GM21576 (cell line): ENCODE measurements around the gene NSG1.

Experiments
- ATAC-seq: cut with Tn5 transposase; IDR thresholded peaks from one replicate; pipeline ENCODE4 v1.9.1; 2021; ENCODE audit warnings: mild to moderate bottlenecking, moderate library complexity; ENCODE audit not compliant: unreplicated experiment

NSG1 gene

DNA sequence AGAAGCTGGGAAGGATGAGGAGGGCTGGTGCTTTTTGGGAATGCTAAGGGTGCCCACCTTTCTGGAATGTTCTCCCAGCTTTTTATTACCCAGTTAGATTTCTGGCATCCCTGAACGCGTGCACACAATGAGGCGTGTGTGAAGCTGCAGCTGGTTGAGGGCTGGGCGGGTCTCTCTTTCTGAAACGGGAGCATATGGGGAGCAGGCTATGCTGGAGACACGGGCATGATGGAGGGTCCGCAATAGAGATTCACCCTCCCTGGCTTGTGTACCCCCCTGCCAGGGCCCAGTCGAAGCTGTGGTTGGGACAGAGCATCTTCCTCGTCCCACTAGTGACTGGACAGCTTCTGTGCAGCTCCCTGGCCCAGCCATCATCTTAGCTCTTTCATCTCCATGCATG, 8.5 kb downstream of the NSG1 start:
- no peak for ATAC-seq

DNA sequence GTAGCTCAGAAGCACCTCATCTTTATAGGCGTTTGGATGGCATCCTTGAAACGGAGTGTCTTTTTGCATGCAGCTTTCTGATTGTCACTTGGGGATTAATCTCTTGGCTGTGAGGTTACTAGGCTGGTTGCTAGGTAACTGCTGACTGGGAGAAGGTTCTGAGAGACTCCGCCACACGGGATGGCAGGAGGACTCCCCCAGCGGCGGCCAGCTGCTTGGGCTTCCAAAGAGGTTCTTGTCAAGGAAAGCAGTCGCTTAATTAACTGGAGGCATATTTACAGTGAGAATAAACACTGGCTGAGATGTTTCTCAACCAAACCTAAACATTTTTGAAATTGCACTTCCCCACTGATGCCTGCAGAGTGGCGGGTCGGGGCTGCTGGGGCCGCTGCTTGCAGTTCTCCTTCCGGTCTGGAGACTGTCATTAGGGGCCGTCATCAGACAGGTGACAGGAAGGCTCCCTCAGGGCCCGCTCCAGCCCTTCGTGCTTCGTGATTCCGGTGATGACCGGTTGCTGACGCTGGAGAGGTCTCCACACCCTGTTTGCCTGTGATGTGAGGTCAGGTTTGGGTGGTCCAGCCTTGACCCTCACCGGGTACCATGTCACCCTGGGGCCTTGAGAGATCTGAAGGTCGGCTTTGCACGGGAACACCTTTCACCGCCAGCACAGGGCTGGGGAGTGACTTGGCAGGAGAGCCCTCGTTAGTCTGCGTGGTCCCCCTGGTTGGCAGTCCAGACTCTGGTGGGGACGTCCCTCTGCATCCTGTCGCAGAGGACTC, 9.1 kb downstream of the NSG1 start:
- ATAC-seq = peak; percentile 65

DNA sequence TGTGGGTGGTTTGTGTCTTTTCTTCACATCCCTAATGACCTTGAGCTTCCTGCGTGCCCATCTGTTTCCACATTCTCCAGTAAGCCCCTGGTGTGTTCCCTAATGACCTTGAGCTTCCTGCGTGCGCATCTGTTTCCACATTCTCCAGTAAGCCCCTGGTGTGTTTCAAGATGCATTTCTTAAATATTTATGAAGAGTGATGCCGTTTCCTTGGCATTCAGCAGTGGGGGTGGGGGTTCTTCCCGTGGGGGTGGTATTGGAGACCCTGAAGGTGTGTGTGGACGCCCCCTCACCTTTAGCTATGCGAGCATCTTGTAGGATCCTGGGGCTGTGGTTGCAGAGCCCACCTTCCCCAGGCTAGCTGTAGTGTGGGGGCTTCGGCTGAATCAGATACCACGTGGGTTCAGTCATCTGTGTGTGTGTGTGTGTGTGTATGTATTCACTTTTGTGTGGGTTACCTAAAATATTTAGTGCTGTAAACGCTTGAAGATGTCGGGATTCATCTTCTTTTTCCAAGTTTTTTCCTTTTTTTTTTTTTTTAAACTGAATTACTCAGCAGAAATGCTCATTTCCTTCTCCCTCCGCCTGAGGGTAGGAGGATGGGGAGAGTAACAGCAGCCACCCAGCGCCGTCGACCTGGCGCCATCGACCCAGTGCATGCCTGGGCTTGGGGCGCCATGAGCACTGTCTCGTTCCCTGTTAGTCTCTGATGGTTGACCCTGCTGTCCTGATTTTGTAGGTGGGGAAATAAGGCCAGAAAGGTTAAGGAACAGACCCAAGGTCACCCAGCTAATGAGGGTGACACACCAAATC, 9.9 kb downstream of the NSG1 start:
- ATAC-seq = no peak

DNA sequence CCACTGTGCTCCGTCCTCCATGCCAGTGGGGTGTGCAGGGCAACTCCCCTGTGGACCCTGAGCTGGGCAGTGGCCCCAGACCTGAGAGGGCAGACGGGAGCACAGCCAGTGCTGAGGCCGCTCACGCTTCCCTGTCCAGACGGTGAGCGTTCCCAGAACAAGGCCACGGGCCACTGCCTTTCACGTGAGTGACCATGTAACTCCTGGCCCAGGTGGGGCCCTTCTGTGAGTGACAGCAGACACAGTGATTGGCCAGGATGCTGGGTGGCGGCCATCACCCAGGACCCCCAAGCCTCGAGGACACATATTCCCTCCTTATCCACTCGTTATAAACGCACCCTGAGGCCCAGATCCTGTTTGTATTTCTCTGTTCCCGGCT, 10.5 kb downstream of the NSG1 start:
- ATAC-seq = no peak

DNA sequence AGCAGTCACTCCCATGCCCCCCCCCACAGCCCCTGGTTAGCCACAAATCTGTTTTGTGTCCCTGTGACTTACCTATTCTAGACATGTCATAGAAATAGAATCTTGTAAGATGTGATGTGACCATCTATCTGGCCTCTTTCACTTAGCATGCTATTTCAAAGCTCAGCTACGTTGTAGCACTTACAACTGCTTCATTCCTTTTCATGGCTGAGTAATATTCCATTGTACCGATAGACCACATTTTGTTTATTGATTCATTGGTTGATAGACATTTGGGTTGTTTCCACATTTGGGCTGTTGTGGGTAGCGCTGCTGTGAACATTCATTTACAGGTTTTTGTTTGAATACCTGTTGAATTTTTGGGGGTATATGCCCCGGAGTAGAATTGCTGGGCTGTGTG, 11.5 kb downstream of the NSG1 start:
- no peak for ATAC-seq

DNA sequence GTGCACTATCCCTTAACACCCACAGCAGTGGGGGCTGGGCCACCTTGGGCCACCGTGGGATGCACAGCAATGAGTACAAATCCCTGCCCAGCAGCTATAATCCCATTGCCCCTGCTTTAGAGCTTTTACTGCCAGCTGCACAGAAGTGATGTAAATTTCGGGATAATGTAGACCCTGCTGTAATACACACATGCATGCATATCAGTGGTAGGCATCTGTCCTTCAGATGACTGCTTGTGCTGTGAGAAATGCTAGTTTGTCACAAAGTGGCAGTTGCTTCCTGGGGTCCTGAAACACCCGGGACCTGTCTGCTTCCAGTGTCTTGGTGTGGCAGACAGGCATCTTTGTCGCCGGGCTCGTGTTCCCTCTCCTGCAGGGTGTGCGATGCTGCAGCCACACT, 14.1 kb downstream of the NSG1 start:
- ATAC-seq = no peak

DNA sequence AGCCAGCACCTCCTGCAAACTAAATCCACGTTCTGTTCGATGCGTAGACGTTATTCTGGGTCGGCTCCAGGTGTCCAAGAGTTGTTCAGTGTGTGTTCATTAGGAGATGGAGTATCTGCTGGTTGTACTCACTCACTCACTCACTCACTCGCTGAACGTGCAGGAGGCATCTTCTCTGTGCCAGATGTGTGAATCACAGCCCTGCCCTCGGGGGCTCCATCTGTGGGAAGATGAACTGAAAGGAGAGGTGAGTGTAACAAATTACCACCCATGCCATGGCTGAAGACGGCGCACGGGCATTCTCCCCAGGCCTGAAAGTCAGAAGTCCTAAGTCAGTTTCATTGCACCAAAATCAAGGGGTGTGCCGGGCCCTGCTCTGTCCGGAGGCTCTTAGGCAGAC, 16.1 kb downstream of the NSG1 start:
- ATAC-seq = no peak

DNA sequence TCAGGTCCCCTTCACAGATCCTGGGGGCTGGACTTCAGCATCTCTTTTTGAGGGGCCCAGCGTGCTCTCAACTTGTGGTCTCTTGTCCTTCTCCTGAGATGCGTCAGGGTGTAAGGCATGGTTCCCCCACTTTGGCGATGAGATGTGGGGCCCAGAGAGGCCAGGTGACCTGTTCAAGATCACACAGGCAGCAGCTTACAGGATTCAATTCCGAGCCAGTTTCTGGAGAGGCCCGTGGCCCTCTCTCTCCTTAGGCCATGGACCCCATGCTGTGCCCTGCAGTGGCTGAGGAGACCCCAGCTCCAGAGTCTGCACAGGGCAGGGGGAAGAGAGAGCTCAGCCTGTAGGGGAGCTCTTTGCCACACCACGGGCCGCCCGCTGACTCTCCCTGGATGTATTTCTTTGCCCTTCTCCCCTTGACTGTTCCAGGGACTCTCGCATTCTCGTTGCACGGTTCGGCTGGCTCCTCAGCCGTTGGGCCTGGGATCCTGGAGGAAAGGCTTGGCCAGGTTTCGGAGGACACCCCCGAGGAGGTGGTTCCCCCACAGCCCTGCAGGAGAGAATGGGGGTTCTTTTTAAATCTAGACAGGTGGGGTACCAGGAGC, 18.6 kb downstream of the NSG1 start:
- ATAC-seq = no peak

DNA sequence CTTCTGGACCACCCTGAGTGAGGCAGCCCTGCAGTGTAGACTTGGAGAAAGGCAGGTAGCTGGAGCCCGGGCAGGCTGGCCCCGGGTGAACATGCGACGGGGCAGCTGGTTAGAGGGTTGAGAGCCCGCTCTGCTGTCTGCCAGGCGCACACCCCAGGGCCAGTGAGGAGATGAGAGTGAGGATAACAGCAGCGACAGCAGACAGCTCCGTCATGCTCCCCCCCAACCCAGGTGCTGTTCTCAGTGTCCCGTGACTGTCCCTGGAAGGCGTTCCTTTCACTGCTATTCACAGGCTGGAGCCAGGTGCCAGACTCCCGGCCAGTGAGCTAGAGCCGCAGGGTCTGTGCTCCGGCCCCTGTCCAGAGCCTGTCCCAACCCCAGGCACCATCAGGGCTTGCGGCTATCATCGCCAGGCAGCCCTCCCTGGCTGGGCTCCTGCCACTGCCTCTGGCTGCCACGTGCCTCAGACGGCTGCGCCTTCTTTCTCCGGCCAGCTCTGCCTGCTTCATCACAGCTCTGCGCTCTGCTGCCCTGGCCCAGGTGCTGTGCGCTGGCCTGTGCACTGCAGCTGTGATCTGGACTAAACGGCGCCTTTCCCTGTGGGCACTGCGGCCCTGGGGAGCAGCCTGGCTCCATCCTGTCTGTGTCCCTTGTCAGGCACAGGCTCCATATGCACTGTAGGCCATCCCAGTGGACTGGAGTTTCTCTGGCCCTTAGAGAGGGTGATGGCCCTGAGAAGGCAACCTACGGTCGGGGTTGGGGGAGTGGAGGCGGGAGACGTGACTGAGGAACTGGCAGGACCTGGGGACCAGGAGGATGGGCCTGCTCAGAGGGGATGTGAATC, 19.8 kb downstream of the NSG1 start:
- ATAC-seq = no peak

DNA sequence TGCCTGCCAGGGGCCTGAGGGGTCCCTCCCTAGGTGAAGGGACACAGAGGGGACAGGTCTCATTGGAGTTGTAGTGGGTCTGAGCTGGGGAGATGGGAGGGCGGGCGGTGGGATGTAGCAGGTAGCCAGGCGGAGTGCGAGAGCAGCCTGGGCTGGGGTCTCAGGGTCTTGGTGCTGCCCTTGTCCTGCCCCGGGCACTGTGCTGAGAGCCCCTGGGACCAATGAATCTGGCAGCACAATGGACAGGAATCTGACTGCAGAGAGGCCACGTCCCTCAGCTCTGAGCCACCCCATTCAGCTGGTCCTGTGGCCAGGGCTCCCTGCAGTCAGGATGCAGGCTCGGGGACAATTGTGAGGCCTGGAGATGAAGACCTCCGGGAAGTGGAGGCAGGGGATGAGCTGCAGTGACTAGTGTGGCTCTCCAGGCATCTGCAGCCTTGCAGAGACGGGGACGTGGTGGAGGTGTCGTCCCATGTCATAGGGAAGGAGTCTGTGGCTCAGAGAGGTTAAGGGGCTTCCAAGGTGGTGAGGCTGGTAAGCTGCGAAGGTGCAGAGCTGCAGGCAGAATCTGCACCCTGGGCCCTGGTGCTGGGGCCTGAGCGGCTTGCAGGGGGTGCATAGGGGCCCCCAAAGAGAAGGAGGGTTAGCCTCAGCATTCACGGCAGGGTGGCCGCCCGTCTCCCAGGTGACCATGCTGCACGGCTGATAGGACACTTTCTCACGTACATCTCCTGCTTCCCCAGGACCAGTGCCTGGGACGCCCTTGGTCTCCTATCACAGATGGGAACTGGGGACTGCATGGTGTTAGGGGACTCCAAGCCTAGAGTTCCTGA, 20.6 kb downstream of the NSG1 start:
- ATAC-seq = no peak

DNA sequence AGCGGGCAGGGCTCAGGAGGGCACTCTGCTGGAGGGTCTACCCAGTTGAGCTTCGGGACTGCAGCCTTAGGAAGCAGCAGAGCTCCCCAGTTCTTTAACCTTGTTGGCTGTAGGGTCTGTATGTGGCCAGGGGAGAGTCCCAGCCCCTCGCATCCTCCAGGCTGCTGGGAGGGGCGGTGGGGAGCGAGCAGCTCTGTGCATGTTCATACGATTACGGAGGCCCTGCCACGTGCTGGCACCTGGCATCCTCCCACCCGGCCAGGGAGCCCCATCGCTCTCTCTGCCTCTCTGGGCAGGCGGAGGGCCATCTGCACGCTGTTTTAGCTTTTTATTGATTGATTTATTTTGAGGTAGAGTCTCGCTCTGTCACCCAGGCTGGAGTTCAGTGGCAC, 21.2 kb downstream of the NSG1 start:
- no peak for ATAC-seq

DNA sequence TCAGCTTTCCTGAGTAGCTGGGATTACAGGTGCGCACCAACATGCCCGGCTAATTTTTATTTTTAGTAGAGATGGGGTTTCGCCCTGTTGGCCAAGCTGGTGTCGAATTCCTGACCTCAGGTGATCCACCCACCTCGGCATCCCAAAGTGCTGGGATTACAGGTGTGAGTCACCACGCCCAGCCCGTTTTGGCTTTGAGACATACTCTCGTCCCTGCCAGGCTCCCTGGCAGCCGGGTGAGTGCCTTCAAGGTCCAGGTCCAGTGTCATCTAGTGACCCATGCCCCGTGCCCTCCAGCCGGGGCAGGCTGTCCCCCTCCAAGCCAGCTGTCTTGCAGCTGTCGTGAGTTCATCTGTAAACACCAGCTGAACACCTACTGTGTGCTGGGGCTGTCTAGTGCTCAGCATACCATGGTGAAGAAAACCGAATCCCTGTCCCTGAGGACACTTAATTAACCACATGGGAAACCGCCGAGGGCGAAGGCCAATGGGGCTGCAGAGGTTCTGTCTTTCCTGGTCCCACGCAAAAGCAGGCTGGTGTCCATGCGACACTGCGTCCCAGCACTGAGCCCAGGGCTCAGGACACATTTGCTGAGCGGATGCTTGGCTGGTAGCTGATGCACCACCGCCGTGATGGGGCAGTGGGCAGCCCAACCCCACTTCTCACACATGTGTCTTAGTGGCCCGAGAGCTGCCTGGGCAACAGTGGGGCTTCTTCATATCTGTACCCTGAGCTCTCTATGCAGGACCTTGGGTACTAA, 21.9 kb downstream of the NSG1 start:
- no peak for ATAC-seq

DNA sequence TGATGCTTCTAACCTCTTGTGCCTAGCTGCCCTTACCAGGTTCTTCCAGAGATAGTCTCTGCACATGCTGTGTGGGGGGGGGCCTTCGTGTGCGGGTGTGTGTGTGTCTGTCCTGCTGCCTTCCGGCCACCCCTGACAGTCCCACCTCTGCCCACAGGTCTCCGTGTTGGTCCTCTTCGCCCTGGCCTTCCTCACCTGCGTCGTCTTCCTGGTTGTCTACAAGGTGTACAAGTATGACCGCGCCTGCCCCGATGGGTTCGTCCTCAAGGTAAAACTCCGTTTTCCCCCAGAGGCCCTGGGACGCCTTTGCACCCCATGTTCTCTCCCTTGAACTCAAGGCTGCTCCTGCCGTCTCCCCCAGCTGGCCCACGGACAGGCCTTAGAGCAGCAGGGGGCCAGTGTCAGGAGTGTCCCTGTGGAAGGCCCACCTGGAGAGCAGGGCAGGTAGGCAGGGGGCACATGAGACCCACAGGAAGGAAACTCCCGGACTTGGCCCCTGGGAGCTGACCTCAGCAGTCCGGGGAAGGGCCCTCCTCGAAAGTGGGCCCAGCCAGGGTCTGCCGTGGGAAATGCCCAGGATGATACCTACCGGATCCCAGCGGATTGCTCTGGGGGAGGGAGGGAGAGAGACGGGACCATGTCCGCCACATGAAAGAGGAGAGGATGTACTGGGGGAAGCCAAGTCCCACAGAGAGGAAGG, 22.7 kb downstream of the NSG1 start:
- no peak for ATAC-seq

DNA sequence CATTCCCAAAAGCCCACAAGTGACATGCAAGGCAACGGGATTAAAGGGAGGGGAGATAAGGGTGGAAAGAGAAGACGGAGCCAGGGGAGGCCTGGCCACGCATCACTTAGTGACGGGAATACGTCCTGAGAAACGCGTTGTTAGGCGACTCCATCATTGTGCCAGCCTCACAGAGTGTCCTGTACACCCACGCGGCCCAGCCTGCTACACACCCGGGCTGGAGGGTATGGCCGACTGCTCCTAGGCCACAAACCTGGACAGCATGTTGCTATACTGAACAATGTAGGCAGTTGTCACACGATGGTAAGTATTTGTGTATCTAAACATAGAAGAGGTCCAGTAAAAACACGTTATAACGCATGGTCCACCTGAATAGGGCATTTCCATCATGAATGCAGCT, 23.4 kb downstream of the NSG1 start:
- no peak for ATAC-seq

DNA sequence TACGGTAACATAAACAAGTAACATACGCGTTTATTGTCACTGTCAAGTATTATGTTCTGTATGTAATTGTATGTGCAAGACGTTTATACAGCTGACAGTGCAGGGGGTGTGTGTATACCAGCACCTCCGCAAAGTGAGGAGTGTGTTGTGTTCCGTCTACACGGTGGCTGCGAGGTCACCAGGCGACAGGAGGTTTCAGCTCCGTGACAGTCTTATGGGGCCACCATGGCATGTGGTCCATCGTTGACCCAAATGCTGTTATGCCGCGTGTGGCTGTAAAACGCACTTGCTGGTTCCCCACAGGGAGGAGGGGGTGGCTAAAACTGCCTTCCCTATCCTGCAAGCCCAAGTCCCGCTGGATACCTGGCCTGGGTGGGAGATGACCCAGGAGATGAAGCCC, 25.0 kb downstream of the NSG1 start:
- no peak for ATAC-seq

DNA sequence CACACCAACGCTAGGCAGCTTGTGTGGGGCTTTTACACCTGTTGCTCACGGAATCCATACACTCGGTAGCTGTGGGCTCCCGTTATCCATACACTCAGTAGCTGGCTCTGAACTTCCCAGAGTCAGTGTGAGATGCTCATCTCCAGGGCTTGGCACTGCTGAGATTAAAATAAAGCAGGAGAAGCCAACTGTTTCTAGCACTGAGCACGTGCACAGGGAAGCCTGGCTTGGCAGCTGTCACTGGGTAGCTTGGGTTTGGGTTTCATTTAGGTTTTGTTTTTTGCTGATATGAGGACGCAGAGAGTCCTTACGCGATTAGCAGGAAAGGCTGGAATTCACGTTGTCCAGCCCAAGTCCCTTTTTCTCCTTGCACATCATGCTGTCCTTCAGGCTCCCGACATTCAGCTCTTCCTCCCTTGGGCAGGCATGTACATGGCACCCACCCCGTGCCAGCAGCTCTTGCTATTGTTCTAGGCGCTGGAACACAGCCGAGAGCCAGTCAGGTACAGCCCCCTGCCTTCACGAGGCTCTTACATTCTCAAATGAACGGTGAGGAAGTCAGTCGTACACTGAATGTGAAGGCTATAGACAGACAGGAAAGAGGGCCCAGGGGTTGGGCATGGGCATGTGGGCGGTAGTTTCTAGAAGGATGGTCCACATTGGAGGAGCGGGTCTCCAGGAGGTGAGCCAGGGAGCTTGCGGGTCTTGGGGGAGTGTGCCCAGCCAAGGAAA, 25.9 kb downstream of the NSG1 start:
- no peak for ATAC-seq

DNA sequence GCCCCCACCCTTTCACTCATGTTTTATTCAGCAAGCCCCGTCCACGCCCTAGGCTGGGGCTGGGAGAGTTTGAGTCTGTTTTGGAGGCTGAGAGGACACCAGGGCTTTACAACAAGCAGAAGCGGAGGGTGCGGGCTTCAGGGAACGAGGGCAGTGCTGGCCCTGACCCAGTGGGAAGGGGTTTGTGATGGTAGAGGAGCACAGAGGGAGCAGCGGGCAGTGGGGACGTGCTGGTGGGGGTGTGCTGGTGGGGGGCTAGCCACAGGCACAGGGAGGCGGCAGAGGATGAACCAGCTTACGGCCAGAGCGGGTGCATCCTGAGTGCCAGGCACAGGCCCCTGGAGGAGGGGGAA, 26.4 kb downstream of the NSG1 start:
- no peak for ATAC-seq

DNA sequence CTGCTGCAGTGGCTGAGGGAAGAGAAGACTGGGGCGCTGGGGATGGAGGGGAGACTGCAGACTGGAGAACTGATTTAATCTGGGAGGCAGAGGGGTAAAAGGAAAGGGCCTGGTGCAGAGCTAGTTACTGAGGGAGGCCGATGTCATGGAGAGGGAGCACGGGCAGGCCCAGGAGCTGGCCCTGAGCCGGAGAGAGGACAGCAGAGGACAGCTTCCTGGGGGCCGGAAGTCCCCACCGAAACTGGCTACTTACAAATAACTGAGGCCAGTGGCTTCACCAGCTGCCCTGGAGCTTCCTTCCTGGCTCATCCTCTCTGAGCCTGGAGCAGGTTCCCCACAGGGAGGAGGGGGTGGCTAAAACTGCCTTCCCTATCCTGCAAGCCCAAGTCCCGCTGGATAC, 26.9 kb downstream of the NSG1 start:
- no peak for ATAC-seq
